OCI-LY1 (cell line): ENCODE results near the gene WDR55.
"Not testable (repeated sequence)": the region's sequence is repeated elsewhere in the genome, so short reads cannot be mapped to it uniquely, and the experiment has no call there.

Experiments used
- H2AFZ ChIP-seq: fragments of 200-600 bp; sonication (generic), shearing (Covaris generic); 2 replicates; pipeline ENCODE4 v1.6.0; 2014; ENCODE audit warnings: antibody characterized with exemption, mild to moderate bottlenecking, low read length
- H3F3A ChIP-seq: fragments of 200-600 bp; sonication (generic), shearing (Covaris generic); 2 replicates; pipeline ENCODE4 v1.6.0; 2014; ENCODE audit warnings: mild to moderate bottlenecking, antibody characterized with exemption, low read length, moderate library complexity; ENCODE audit not compliant: insufficient read depth
- H3K27ac ChIP-seq: fragments of 200-600 bp; sonication (generic); 2 replicates; pipeline ENCODE4 v1.5.1; 2014; ENCODE audit warnings: low read length, mixed run types, mild to moderate bottlenecking, low read depth; ENCODE audit not compliant: poor library complexity, severe bottlenecking
- H3K27me3 ChIP-seq: fragments of 200-600 bp; sonication (generic); 2 replicates; pipeline ENCODE4 v1.6.0; 2014; ENCODE audit warnings: antibody characterized with exemption, mild to moderate bottlenecking, low read length, moderate library complexity; ENCODE audit not compliant: insufficient read depth
- H3K36me3 ChIP-seq: fragments of 200-600 bp; sonication (generic); 2 replicates; pipeline ENCODE4 v1.6.1; 2014; ENCODE audit warnings: mild to moderate bottlenecking, antibody characterized with exemption, low read length, moderate library complexity, mixed read lengths; ENCODE audit not compliant: insufficient read depth
- H3K4me1 ChIP-seq: fragments of 200-600 bp; sonication (generic); 2 replicates; pipeline ENCODE4 v1.5.1; 2014; ENCODE audit warnings: mild to moderate bottlenecking, low read length, moderate library complexity; ENCODE audit not compliant: insufficient read depth, severe bottlenecking
- H3K4me2 ChIP-seq: fragments of 200-600 bp; sonication (generic), shearing (Covaris generic); 2 replicates; pipeline ENCODE4 v1.6.1; 2014; ENCODE audit warnings: low read length
- H3K4me3 ChIP-seq: fragments of 200-600 bp; sonication (generic); 2 replicates; pipeline ENCODE4 v1.5.1; 2014; ENCODE audit warnings: low read length, low read depth, mild to moderate bottlenecking, mixed read lengths; ENCODE audit not compliant: poor library complexity, severe bottlenecking
- H3K79me2 ChIP-seq: fragments of 200-600 bp; shearing (Covaris generic); 2 replicates; pipeline ENCODE4 v1.6.1; 2016; ENCODE audit warnings: mixed run types, low read length, mixed read lengths; ENCODE audit not compliant: insufficient read depth
- H3K9ac ChIP-seq: fragments of 200-600 bp; sonication (generic), shearing (Covaris generic); 2 replicates; pipeline ENCODE4 v1.6.1; 2014; ENCODE audit warnings: mild to moderate bottlenecking, low read length, mixed read lengths
- H3K9me2 ChIP-seq: fragments of 200-600 bp; sonication (generic), shearing (Covaris generic); 2 replicates; pipeline ENCODE4 v1.6.1; 2014; ENCODE audit warnings: low read depth, mild to moderate bottlenecking, low read length, mixed read lengths
- H3K9me3 ChIP-seq: fragments of 200-600 bp; shearing (Covaris generic); 2 replicates; pipeline ENCODE4 v1.6.1; 2014; ENCODE audit warnings: low read length, mixed read lengths
- H4K20me1 ChIP-seq: fragments of 200-600 bp; sonication (generic), shearing (Covaris generic); 2 replicates; pipeline ENCODE4 v1.6.0; 2016; ENCODE audit warnings: mild to moderate bottlenecking, low read length; ENCODE audit not compliant: insufficient read depth
- CTCF ChIP-seq: fragments of 200-600 bp; sonication (generic), shearing (Covaris generic); IDR thresholded peaks from 2 replicates; pipeline ENCODE4 v1.5.1; 2017; ENCODE audit warnings: mild to moderate bottlenecking, antibody characterized with exemption, low read length, moderate library complexity, mixed read lengths
- EZH2 ChIP-seq: fragments of 200-600 bp; sonication (generic), shearing (Covaris generic); IDR thresholded peaks from 2 replicates; pipeline ENCODE4 v1.8.0; 2017; ENCODE audit warnings: borderline replicate concordance, mixed run types, mild to moderate bottlenecking, antibody characterized with exemption, low read length, moderate library complexity, mixed read lengths

The WDR55 gene

GRCh38 chr5:140664030-140664358 is 710 bp upstream of the WDR55 start:
- Histone ChIP-seq H3K4me1 (peaks cover 19% of the 10 kb centered on the region), H3K4me2 (peak overlapping the region; percentile 90), H4K20me1 (no peaks in the 10 kb centered on the region), H3K27me3 (no peaks in the 10 kb centered on the region), H3F3A (peaks cover 7% of the 10 kb centered on the region; the same call in 1 of the 2 replicates), H2AFZ (no peak overlapping the region), H3K4me3 (peak overlapping the region; percentile 92), H3K36me3 (peaks cover 66% of the 10 kb centered on the region), H3K9me2 (no peaks in the 10 kb centered on the region), H3K27ac (peak overlapping the region; percentile 57), H3K9me3 (no peaks in the 10 kb centered on the region), H3K79me2 (no peaks in the 10 kb centered on the region), H3K9ac (peak overlapping the region; percentile 84)
- TF ChIP-seq CTCF (no peak), EZH2 (no peak)

- H3K36me3 ChIP-seq = peaks cover 89% of the 10 kb centered on the region
- not testable (repeated sequence) for H3F3A ChIP-seq, H3K4me3 ChIP-seq, H3K9me3 ChIP-seq, H2AFZ ChIP-seq, H3K4me1 ChIP-seq, H3K4me2 ChIP-seq, H3K9me2 ChIP-seq, H3K27ac ChIP-seq, H3K79me2 ChIP-seq, H4K20me1 ChIP-seq, H3K27me3 ChIP-seq, H3K9ac ChIP-seq
Observed at GRCh38 chr5:140671035-140671434, 6.3 kb downstream of the WDR55 start.

GRCh38 chr5:140671472-140672125 is 6.9 kb downstream of the WDR55 start:
- no peak overlapping the region for H3K9ac ChIP-seq
- peaks cover under 1% of the 10 kb centered on the region for H3K4me1 ChIP-seq
- TF ChIP-seq EZH2 (no peak), CTCF (no peak)
- no peak overlapping the region for H2AFZ ChIP-seq
- no peak overlapping the region for H3K27ac ChIP-seq
- H3K4me2 ChIP-seq = no peak overlapping the region
- H3F3A ChIP-seq = no peaks in the 10 kb centered on the region
- H3K27me3 ChIP-seq = no peaks in the 10 kb centered on the region
- H3K79me2 ChIP-seq = no peaks in the 10 kb centered on the region
- H4K20me1 ChIP-seq = no peaks in the 10 kb centered on the region
- no peak overlapping the region for H3K4me3 ChIP-seq
- peaks cover 95% of the 10 kb centered on the region for H3K36me3 ChIP-seq
- no peaks in the 10 kb centered on the region for H3K9me2 ChIP-seq
- no peaks in the 10 kb centered on the region for H3K9me3 ChIP-seq

GRCh38 chr5:140672455-140673186 is 7.9 kb downstream of the WDR55 start:
- peaks cover 97% of the 10 kb centered on the region for H3K36me3 ChIP-seq
- H3K4me3 ChIP-seq = no peak overlapping the region
- no peaks in the 10 kb centered on the region for H4K20me1 ChIP-seq
- no peak overlapping the region for H3K9ac ChIP-seq
- no peaks in the 10 kb centered on the region for H3F3A ChIP-seq
- H3K4me2 ChIP-seq = no peak overlapping the region
- no peaks in the 10 kb centered on the region for H3K9me2 ChIP-seq
- no peaks in the 10 kb centered on the region for H3K4me1 ChIP-seq
- H3K9me3 ChIP-seq = no peaks in the 10 kb centered on the region
- no peaks in the 10 kb centered on the region for H3K79me2 ChIP-seq
- TF ChIP-seq CTCF (no peak), EZH2 (no peak)
- H3K27me3 ChIP-seq = no peaks in the 10 kb centered on the region
- H3K27ac ChIP-seq = no peak overlapping the region
- no peak overlapping the region for H2AFZ ChIP-seq
